Measurements from ENCODE around the gene CNPY1. TPM values are rescaled to one million over a fixed set of nuclear protein-coding genes. Genes with fewer than 3 reads are reported as not detected.

CNPY1 gene
- total and polyA plus RNA-seq, 9 of the 15 experiments (the other 6 are each of a cell fraction or from before 2014, with no cell fraction given), result not detected

DNA sequence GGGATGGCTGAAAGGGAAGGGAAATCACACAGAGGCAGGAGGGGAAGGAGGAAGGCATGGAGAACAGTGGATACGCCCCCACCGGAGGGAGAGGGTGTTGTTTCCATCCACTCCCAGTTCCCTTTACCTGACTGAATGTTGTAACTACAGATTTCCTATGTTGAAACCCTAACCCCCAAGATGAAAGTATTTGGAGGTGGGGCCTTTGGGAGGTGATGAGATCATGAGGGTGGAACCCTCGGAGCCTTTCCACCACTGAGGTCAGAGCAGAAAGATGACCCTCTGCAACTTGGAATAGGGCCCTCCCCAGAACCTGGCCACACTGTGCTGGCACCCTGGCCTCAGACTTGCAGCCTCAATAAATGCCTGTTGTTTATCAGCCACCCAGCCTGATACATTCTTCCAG, 48.6 kb upstream of the CNPY1 start (continued):
- TF ChIP-seq, protein P1, sequence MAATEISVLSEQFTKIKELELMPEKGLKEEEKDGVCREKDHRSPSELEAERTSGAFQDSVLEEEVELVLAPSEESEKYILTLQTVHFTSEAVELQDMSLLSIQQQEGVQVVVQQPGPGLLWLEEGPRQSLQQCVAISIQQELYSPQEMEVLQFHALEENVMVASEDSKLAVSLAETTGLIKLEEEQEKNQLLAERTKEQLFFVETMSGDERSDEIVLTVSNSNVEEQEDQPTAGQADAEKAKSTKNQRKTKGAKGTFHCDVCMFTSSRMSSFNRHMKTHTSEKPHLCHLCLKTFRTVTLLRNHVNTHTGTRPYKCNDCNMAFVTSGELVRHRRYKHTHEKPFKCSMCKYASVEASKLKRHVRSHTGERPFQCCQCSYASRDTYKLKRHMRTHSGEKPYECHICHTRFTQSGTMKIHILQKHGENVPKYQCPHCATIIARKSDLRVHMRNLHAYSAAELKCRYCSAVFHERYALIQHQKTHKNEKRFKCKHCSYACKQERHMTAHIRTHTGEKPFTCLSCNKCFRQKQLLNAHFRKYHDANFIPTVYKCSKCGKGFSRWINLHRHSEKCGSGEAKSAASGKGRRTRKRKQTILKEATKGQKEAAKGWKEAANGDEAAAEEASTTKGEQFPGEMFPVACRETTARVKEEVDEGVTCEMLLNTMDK (IDR thresholded peaks at IDR 0.05; ENCODE audit: borderline replicate concordance, insufficient read depth, low read depth, low read length, poor library complexity, severe bottlenecking), result peak; percentile 4
- no peak for TF ChIP-seq MCM7 (IDR thresholded peaks at IDR 0.05)
- TF ChIP-seq CEBPB (tag; IDR thresholded peaks at IDR 0.05), result 0 out of 2 replicates have a peak, but pooled peaks have one; percentile 24

DNA sequence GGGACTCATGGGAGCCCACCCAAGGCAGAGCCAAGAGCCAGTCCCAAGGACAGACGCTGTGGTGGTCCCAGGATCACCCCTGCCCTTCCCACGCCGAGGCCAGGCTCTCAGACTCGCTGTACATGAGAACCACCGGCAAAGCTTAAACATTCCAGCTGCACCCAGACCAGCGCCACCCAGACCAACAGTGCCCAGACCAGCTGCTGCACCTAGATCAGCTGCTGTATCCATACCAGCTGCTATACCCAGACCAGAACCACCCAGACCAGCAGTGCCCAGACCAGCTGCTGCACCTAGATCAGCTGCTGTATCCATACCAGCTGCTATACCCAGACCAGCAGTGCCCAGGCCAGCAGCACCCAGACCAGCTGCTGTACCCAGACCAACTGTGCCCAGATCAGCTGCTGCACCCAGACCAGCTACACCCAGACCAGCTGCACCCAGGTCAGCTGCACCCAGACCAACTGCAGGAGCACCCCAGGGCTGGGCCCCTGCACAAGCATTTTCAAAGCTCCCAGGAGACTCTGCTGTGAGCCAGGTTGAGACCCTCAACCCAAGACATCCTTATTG, 47.9 kb upstream of the CNPY1 start:
- in situ Hi-C loops (cut with MboI), result no loop called here

More for the DNA sequence above, 47.9 kb upstream of the CNPY1 start:
- Histone ChIP-seq H4K20me1 (replicated peaks; ENCODE audit: control insufficient read depth, insufficient read depth, low read length) (0 out of 2 replicates have a peak, but pooled peaks cover 10% of the 10 kb centered on the region), H2AFZ (ENCODE audit: low read depth, low read length) (no peak overlapping the region), H3K4me2 (ENCODE audit: insufficient read depth, low read length) (no peak overlapping the region), H3K27me3 (ENCODE audit: control insufficient read depth in 2 of 2, insufficient read depth in 2 of 2, low read length in 2 of 2) (peaks cover 38 to 74% of the 10 kb centered on the region in 2 experiments), H3K9me1 (ENCODE audit: control insufficient read depth, insufficient read depth, low read length) (peaks cover 2% of the 10 kb centered on the region), H3K27ac (ENCODE audit: extremely low read depth, low read depth, low read length) (no peak overlapping the region), H3K36me3 (ENCODE audit: control insufficient read depth, insufficient read depth, low read length) (no peaks in the 10 kb centered on the region), H3K4me1 (replicated peaks in 1 of 2; ENCODE audit: control insufficient read depth in 2 of 2, insufficient read depth in 2 of 2, low read length in 2 of 2) (peaks cover 8 to 23% of the 10 kb centered on the region in 2 experiments; a peak in 4 of 5 replicates), H3K79me2 (ENCODE audit: control insufficient read depth, insufficient read depth, low read length) (no peaks in the 10 kb centered on the region), H3K9me3 (replicated peaks; ENCODE audit: control insufficient read depth, insufficient read depth, low read depth, low read length) (no peaks in the 10 kb centered on the region), H3K9ac (ENCODE audit: insufficient read depth in 1 of 2, low read depth in 2 of 2, low read length in 2 of 2) (no peak overlapping the region), H3K4me3 (no peak overlapping the region)
- no peak for ATAC-seq
- BruUV-seq (replicated peaks), result no TSS peak
- no peak for TF ChIP-seq PTRF (tag; IDR thresholded peaks at IDR 0.05)
- TF ChIP-seq POLR2A (conservative IDR thresholded peaks at IDR 0.05), result no peak
- no peak for TF ChIP-seq KLF10 (CRISPR knock-in tag; IDR thresholded peaks at IDR 0.05)
- no peak for TF ChIP-seq ZNF263 (CRISPR knock-in tag; IDR thresholded peaks at IDR 0.05; ENCODE audit: borderline replicate concordance)
- TF ChIP-seq TAF1 (IDR thresholded peaks at IDR 0.05; ENCODE audit: control insufficient read depth, extremely low read depth, insufficient read depth, low read length, severe bottlenecking), result no peak
- TF ChIP-seq, protein P2, sequence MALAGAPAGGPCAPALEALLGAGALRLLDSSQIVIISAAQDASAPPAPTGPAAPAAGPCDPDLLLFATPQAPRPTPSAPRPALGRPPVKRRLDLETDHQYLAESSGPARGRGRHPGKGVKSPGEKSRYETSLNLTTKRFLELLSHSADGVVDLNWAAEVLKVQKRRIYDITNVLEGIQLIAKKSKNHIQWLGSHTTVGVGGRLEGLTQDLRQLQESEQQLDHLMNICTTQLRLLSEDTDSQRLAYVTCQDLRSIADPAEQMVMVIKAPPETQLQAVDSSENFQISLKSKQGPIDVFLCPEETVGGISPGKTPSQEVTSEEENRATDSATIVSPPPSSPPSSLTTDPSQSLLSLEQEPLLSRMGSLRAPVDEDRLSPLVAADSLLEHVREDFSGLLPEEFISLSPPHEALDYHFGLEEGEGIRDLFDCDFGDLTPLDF (CRISPR knock-in tag; IDR thresholded peaks at IDR 0.05), result no peak
- TF ChIP-seq CBX2 (IDR thresholded peaks at IDR 0.05; ENCODE audit: insufficient read depth, low read length, poor library complexity, severe bottlenecking), result no peak
- TF ChIP-seq, protein P3, sequence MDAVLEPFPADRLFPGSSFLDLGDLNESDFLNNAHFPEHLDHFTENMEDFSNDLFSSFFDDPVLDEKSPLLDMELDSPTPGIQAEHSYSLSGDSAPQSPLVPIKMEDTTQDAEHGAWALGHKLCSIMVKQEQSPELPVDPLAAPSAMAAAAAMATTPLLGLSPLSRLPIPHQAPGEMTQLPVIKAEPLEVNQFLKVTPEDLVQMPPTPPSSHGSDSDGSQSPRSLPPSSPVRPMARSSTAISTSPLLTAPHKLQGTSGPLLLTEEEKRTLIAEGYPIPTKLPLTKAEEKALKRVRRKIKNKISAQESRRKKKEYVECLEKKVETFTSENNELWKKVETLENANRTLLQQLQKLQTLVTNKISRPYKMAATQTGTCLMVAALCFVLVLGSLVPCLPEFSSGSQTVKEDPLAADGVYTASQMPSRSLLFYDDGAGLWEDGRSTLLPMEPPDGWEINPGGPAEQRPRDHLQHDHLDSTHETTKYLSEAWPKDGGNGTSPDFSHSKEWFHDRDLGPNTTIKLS (IDR thresholded peaks at IDR 0.05; ENCODE audit: borderline replicate concordance, low read depth), result no peak
- no peak for TF ChIP-seq RHOXF2B (CRISPR knock-in tag; conservative IDR thresholded peaks at IDR 0.05)
- no peak for TF ChIP-seq ELF2 (CRISPR knock-in tag; IDR thresholded peaks at IDR 0.05)
- no peak for TF ChIP-seq ZNF232 (CRISPR knock-in tag; IDR thresholded peaks at IDR 0.05)
- WGBS (ENCODE audit: insufficient coverage, low coverage, missing lambda C conversion rate), result 3% methylated on average over 6 of the region's 6 CpGs
- FAIRE-seq, result no peak
- ChIA-PET POLR2A (interaction anchor here (0.6 to 1.4 kb wide), 5 partner anchors 11 to 110 kb away, joined by 3 to 4 read pairs (median 3); no protein-coding TSS in a partner anchor), CTCF (ENCODE audit: low intra/inter-chr PET ratio) (no interaction called here)
- intact Hi-C loops (cut with micrococcal nuclease), result no loop called here
- no peak for DNase-seq (ENCODE audit: extremely low read depth in 1 of 4, low spot score in 3 of 4)

Measured in K562 (cell line).